Stimulated activated CD4-positive, alpha-beta T cell treated with anti-CD3 and anti-CD28 coated beads, Interleukin-15, amount 100 ng/mL, for 48 hours (primary cell): ENCODE data around the gene NARF.
"Not testable (repeated sequence)": the region's sequence is repeated elsewhere in the genome, so short reads cannot be mapped to it uniquely, and the experiment has no call there.

Experiments used
- DNase-seq, 2 donors: peaks; one replicate each; pipeline ENCODE4 v3.0.0-alpha.2; 2020; ENCODE audit warnings: low read depth in 2 of 2

NARF gene

GRCh38 chr17:82497483-82498405 lies 39.2 kb downstream of the NARF start:
- DNase-seq, result no peak

- DNase-seq, result no peak
Observed at GRCh38 chr17:82502207-82502606, 43.7 kb downstream of the NARF start.

- no peak for DNase-seq
Observed at GRCh38 chr17:82503094-82503727, 44.7 kb downstream of the NARF start.

GRCh38 chr17:82503728-82504308 lies 45.3 kb downstream of the NARF start:
- DNase-seq, result no peak

GRCh38 chr17:82505296-82505695 lies 46.8 kb downstream of the NARF start:
- DNase-seq, result no peak

GRCh38 chr17:82506402-82506801 lies 47.9 kb downstream of the NARF start:
- peak in 1 of 2 donors; percentile 44 for DNase-seq

- DNase-seq, result no peak
Observed at GRCh38 chr17:82507631-82508175, 49.2 kb downstream of the NARF start.

- not testable (repeated sequence) for DNase-seq
Observed at GRCh38 chr17:82511642-82512041, 53.1 kb downstream of the NARF start.

- not testable (repeated sequence) for DNase-seq
Observed at GRCh38 chr17:82513864-82514263, 55.3 kb downstream of the NARF start.

GRCh38 chr17:82517230-82517865 lies 58.8 kb downstream of the NARF start:
- no peak for DNase-seq

GRCh38 chr17:82518826-82519810 lies 60.6 kb downstream of the NARF start, which contains the start of gene FOXK2:
Gene FOXK2, plus strand, starts transcription at chr17:82519732. Its CDS starts 157 bp downstream, at chr17:82519889.
- DNase-seq, result peak; percentile 82 to 92

GRCh38 chr17:82519971-82520903 lies 61.7 kb downstream of the NARF start:
- DNase-seq, result no peak

- no peak for DNase-seq
Observed at GRCh38 chr17:82524540-82524939, 66.0 kb downstream of the NARF start.

GRCh38 chr17:82525712-82526111 lies 67.2 kb downstream of the NARF start:
- DNase-seq, result no peak

- DNase-seq, result no peak
Observed at GRCh38 chr17:82527898-82528297, 69.4 kb downstream of the NARF start.

GRCh38 chr17:82528484-82529265 lies 70.1 kb downstream of the NARF start:
- DNase-seq, result no peak

- no peak for DNase-seq
Observed at GRCh38 chr17:82529914-82530300, 71.4 kb downstream of the NARF start.

GRCh38 chr17:82531431-82531881 lies 72.9 kb downstream of the NARF start:
- DNase-seq, result no peak

GRCh38 chr17:82534401-82534812 lies 75.9 kb downstream of the NARF start:
- DNase-seq, result no peak
